Measurements from ENCODE around the gene SCUBE2.

- TF ChIP-seq EZH2 (IDR thresholded peaks at IDR 0.05; ENCODE audit: borderline replicate concordance, low read depth, low read length, severe bottlenecking) (no peak), CTCF (IDR thresholded peaks at IDR 0.05; ENCODE audit: extremely low read depth in 1 of 2, insufficient read depth in 1 of 2, low read depth in 1 of 2, low read length in 2 of 2) (no peak), POLR2A (IDR thresholded peaks at IDR 0.05; ENCODE audit: low read depth, low read length) (no peak), POLR2AphosphoS5 (IDR thresholded peaks at IDR 0.05; ENCODE audit: insufficient read depth, low read depth, low read length) (no peak), MAX (IDR thresholded peaks at IDR 0.05; ENCODE audit: insufficient read depth, insufficient read length) (no peak), FOS (IDR thresholded peaks at IDR 0.05; ENCODE audit: borderline replicate concordance, insufficient read depth, low read length) (no peak), MYC (IDR thresholded peaks at IDR 0.05; ENCODE audit: low read depth, low read length) (no peak), JUN (IDR thresholded peaks at IDR 0.05; ENCODE audit: borderline replicate concordance, insufficient read depth, insufficient read length, low read depth) (no peak), GATA2 (IDR thresholded peaks at IDR 0.05; ENCODE audit: insufficient read depth, insufficient read length, low read depth, low read length) (no peak)
These were observed 673 bp upstream of the SCUBE2 start for GRCh38 chr11:9092072-9092471.
